T-helper 9 cell (primary cell): ENCODE data around the gene OXCT2.
"Not testable (repeated sequence)": the region's sequence is repeated elsewhere in the genome, so short reads cannot be mapped to it uniquely, and the experiment has no call there.

Experiments used
- DNase-seq: peaks from one replicate; pipeline ENCODE4 v3.0.0-alpha.2; 2020
- total RNA-seq, 2 donors: gene quantifications; one replicate each; lab custom pipeline; 2026; lab: John Stamatoyannopoulos, UW

Gene OXCT2
- total RNA-seq = 0.24 to 0.42 reads per million in 2 donors

- not testable (repeated sequence) for DNase-seq
These were observed at the start of gene OXCT2 for GRCh38 chr1:39771022-39771532. Gene OXCT2, minus strand, starts transcription at chr1:39771348. Its CDS starts 93 bp downstream, at chr1:39771255.

DNA sequence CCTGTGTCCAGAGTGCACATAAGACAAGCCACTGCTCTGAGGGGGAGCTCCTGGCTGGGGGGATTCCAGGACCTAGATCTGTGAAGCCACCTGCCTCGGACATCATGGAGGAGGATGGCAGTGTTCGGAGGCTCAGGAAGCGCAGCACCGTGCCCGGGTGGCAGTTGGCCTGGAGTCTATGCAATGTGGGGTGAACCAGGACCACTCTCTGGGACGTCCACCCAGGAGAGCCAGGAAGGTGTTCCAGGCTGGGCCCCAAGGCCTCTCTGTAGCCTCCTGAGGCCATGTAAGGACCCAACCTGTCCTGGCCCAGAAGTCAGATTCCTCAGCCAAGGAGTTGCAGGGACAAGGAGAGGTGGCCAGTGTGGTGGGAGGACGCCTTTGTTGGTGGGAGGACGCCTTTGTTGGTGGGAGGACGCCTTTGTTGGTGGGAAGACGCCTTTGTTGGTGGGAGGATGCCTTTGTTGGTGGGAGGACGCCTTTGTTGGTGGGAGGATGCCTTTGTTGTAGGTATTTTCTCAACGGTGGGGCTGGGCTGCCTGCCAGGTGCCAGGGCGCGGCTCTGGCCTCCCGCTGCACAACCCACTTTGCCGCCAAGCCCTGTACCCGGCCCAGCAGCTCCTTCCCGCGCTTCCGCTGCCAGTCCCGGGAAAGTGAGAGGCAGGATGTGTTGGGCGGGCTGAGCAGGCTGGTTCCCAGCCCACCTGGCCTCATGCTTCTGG is 48.1 kb upstream of the OXCT2 start:
- no peak for DNase-seq

DNA sequence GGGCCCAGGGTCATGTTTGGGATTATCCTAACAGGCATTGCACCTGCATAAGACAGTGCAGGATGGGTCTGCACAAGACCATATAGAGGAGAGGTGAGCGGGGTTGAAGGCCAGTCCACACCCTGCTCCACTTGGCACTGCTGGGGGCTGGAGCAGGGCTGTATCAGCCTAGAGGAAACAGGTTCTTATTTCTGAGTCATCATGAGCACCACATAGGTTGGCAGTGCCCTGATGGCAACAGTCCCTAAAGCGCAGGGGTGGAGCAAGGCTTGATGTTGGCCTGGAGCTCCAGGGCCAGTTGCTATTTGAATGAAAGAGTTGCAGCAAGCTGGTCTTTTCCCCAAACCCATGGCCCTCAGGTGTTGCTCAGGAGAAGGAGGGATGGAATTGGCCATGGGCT is 47.3 kb upstream of the OXCT2 start:
- no peak for DNase-seq

DNA sequence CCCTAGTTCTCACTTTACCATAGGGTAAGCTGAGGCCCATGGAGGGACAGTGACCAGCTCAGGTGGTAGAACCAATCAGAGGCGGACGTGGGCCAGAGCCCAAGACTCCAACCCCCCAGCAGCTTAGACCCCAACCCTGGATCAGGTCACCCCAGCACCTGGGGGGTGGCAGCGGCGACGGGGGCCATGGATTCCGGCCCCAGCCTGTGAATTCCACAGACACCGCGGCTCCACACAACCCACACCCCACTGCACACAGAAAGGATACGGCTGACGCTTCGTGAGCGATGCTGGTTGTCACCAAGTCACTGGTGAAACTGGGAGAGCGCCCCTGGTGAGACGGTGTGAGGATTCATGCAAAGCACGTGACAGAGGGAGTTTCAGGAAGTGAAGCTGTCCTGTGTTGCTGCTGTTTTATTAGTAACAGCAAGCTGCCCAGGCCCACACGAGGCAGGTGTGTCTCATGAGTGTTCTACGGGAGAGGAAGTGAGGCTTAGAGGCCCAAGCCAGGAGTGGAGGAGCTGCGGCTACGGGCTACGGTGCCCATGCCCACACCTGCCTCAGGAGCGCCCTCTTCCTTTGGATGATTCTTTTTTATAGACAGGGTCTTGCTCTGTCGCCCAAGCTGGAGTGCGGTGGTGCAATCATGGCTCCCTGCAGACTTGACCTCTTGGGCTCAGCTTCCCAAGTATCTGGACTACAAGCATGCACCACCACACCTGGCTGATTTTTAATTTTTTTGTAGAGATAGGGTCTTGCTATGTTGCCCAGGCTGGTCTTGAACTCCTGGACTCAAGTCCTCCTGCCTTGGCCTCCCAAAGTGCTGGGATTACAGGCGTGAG is 46.2 kb upstream of the OXCT2 start:
- peak; percentile 45 for DNase-seq

DNA sequence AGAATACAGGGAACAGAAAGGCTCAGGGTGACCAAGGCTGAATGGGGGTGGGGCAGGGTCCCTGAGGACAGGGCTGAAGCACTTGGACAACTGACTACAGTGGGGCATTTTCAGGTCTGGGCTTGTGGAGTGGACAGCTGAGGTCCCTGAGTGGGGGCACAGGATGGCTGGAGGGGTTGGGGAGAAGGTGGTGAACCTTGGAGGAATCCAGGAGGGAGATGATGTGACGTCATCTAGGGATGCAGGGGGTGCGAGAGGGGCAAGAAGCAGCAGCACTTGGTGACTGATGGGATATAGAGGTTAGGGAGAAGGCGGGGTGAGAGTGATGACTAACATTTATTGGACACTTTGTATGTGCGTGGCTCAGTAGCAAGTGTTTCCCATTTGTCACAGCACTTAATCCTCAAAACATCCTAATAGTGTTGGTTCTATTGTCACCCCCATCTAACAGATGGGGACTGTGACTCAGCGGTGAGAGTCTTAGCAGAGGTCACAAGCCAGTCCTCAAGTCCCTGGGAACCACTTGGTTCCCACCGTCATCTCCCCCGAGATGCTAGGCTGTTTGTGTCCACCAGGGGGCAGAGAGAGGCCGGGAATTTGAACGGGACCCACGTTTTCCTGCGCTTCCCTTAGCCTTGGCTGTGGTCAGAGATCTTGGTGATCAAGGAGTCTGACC is 45.4 kb upstream of the OXCT2 start:
- peak; percentile 61 for DNase-seq

DNA sequence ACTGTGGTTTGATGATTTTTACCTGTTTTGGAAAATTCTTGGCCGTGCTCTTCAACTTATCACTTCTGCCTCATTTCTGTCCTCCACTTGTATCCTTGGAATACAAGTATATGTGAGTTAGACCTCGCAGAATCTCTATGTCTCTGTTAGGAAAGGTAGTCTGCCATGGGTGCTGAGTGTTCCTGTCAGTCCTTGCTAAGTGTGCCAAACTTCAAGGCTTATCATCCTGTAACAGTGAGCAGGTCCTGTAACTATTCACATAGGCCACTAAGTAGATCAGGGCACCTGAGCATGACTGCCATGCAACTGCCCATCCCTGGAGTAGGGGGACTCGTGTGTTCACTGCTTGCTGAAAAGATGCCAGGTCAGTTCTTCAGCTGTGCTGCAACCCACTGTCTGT is 41.8 kb upstream of the OXCT2 start:
- no peak for DNase-seq

DNA sequence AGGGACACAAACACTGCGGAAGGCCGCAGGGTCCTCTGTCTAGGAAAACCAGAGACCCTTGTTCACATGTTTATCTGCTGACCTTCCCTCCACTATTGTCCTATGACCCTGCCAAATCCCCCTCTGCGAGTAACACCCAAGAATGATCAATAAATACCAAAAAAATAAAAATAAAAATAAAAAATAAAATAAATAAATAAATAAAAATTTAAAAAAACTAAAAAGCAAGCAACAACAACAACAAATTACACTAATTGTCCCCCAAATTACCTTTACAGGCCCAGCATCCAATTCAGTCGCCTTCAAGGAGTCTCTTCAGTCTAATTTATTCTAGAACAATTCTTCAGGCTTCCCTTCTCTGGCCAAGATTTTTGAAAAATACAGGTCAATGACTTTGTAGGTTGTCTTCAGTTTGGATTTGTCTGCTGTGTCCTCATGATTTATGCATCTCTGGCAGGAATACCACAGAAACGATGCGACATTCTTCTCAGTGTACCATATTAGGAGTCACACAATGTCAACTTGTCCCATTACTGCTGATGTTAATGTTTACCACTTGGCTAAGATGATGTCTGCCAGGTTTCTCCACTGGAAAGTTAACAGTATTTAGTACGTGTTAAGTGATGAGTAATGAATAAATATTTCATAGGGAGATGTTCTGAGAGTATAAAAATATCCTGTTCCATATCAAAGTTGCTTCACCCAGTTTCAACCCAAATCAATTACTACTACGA is 37.8 kb upstream of the OXCT2 start:
- DNase-seq = no peak

GRCh38 chr1:39805385-39805784 is 34.2 kb upstream of the OXCT2 start:
- DNase-seq = no peak

DNA sequence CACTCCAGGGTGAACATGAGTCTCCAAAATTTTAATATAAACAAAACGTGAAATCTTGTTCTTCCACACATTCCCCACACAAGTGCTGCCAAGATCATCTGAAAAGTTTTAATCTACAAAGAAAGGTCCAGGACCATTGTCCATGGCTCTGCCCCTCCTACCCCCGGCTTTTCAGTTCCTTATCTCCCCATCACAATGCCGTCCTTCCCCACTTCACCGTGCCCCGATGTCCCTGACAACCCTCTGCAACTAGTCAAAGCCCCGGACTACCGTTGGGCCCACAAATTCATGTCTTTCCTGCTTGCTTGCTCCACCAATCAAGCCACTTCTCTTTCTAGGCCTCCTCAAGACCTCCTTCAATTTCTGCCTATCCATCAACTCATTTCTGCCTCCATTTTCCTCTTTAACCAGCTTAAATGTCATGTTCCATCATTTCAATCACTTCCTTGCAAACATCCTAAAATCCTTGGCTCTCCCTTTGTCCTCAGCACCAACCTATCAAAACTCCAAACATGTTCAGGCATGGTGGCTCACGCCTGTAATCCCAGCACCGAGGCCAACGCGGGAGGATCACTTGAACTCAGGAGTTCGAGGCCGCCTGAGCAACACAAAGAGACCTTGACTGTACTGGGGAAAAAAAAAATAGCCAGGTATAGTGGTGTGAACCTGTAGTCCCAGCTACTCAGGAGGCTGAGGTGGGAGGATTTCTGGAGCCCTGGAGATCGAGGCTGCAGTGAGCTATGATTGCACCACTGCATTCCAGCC is 31.5 kb upstream of the OXCT2 start:
- no peak for DNase-seq

- DNase-seq = no peak
These were observed 29.3 kb upstream of the OXCT2 start for GRCh38 chr1:39800471-39800835.

GRCh38 chr1:39799770-39800470 is 28.8 kb upstream of the OXCT2 start:
- DNase-seq = peak; percentile 69

DNA sequence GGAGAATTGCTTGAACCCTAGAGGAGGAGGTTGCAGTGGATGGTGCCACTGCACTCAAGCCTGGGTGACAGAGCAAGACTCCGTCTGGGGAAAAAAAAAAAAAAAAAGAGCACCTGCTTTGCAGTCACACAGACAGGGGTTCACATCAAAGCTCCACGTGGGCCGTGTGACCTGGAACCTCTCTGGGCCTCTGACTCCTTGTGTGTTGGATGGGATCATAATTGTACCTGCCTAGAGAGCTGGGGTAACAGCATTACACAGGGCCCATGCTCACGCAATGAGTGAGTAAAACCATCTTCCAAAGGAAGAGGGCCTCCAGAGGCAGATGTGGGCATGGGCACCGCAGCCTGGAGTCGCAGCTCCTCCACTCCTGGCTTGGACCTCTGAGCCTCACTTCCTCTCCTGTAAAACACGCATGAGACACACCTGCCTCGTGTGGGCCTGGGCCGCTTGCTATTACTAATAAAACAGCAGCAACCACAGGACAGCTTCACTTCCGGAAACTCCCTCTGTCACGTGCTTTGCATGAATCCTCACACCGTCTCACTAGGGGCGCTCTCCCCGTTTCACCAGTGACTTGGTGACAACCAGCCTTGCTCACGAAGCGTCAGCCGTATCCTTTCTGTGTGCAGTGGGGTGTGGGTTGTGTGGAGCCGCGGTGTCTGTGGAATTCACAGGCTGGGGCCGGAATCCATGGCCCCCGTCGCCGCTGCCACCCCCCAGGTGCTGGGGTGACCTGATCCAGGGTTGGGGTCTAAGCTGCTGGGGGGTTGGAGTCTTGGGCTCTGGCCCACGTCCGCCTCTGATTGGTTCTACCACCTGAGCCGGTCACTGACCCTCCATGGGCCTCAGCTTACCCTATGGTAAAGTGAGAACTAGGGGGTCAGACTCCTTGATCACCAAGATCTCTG is 28.0 kb upstream of the OXCT2 start:
- peak; percentile 81 for DNase-seq

GRCh38 chr1:39795651-39796050 is 24.5 kb upstream of the OXCT2 start:
- DNase-seq = no peak

- DNase-seq = no peak
These were observed 20.7 kb upstream of the OXCT2 start for GRCh38 chr1:39791838-39792237.

DNA sequence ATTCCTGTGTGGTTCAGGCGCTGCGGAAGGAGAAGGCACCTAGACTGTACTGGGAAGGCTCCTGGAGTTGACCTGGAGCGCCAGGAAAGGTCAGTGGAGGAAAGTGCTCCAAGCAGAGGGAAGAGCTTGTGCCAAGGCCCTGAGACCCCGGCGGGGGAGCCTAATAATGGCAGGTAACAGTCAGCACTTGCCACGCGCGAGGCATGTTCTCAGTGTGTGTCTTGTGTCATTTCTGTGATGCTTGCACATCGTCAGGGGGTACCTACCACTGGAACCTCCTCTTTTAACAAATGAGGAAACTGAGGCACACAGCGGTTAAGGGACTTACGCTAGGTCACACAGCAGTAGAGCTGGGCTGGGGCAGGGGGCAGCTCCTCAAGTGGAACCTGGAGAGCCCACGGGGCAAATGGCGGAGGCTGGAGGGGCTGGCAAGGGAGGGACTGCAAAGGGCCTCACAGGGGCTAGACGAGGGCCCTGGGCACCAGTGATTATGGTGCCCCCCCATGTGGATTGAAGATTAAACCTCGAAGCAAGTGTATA is 18.5 kb upstream of the OXCT2 start:
- DNase-seq = no peak

DNA sequence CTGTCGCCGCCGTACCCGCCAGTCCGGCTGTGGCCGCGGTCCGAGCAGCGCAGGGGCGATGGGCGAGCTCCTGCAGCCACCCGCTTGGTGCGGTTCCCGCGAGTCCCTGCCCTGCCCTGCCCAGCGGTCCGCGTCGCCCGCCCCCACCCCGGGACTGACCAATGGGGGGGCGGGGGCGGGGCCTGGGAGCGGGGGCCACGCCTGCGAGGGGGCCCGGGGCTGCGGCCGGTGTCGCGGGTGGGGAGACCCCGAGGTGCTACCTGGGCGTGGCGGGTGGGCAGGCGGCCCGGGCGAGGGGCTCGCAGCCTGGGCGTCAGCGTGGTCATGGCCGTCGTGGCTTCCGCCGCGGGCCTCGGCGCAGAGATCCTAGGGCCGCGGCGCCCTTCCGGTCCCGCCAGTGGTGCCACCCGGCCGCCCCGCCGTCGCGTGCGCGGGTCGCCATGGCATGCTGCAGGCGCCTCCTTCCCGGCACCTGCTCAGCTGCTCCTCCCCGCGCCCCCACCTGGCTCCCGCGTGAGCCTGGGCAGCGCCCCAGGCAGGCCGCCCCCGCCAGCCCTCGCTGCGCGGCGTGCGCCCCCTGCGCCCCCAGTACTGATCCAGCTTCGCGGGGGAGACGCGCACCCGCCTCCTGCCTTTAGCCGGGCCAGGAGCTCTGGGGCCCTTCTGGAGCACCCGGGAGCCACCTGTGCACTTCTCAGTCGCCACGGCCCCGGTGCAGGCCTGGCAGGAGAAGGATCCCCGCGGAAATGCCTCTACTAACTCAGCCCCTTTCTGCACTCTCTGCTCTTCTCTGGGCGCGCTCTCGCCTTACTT is 17.8 kb upstream of the OXCT2 start, which contains the start of gene BMP8B:
Gene BMP8B, minus strand, starts transcription at position 108 of the 813 bp plus-strand sequence. CDS start 380 bp downstream, outside the sequence.
- DNase-seq = peak; percentile 31

DNA sequence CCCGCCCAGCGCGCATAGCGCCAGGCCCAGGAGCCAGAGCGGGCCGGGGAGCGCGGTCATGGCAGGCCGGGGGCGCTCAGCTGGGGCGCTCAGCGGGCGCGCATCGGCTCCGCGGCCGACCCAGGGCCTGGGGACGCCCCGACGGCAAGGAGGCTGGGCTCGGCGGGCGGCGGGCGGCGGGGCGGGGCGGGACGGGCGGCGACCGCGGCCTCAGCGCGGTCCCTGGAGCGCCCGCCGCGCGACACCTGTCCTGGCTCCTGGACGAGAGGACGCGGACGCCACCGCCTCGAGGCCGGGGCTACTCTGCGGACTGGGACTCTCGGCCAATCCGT is 17.2 kb upstream of the OXCT2 start:
- no peak for DNase-seq

DNA sequence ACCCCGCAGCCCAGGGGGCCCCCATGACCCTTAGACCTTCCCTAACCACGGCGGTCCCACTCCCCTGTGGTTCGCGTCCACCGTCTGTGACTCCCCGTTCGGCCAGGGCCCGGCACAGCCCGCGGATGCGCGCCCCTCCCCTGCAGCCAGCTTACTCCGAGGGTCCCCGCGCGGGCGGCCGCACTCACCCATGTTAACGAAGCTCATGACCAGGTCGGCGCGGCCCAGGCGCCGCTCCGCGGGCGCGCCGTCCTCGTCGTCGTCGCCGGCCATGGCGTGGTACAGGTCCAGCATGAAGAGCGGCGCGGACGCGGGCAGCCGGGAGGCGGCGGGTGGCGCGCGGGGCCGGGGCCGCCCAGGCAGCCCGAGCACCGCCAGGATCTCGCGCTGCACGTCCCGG is 16.8 kb upstream of the OXCT2 start:
- DNase-seq = not testable (repeated sequence)

DNA sequence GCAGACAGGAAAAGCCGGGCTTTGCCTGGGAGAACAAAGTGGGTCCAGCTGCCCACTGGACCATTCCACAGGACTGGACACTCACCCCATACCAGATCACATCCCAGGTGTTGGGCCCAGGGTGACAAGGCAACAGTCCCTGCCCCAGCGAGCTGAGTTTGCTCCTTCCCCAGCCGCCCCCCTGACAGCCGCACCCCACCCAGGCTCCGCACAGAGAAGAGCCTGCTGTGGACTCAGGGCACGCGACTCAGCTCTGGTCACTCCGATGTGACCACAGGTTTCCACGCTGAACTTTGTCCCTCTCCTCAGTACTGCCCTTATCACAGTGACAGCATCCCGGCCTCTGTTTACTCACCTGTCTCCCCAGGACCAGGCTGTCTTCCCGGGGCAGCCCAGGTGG is 16.3 kb upstream of the OXCT2 start:
- no peak for DNase-seq
